HepG2 (cell line): ENCODE results near the gene ECE2. TPM values are rescaled to one million over a fixed set of nuclear protein-coding genes. Genes with fewer than 3 reads are reported as not detected.

Source experiments
- ATAC-seq: fragments of 200-7000 bp; cut with Tn5 transposase; 3 replicates; pipeline ENCODE4 v1.9.1; 2020; ENCODE audit warnings: mild to moderate bottlenecking, moderate library complexity
- BruUV-seq: library from RNA; stranded (reverse); fragments of 400-500 nt; replicated peaks from 2 replicates; lab custom pipeline; 2021; lab: Mats Ljungman, UMichigan
- CTCF ChIA-PET: fragments of 300-600 bp; formaldehyde crosslinking; extraction: SDS; loops from one replicate; lab custom pipeline; 2021; ENCODE audit warnings: low total read pairs, inconsistent platforms, low intra/inter-chr PET ratio; lab: Yijun Ruan, JAX
- POLR2A ChIA-PET: fragments of 350-600 bp; sonication (Branson Sonifier 250); formaldehyde crosslinking; loops from one replicate; lab custom pipeline; 2020; ENCODE audit warnings: antibody characterized with exemption, inconsistent platforms; lab: Yijun Ruan, JAX
- DNase-seq: peaks from one replicate; pipeline ENCODE4 v3.0.0-alpha.2; 2015; ENCODE audit warnings: low spot score
- FAIRE-seq: peaks from 3 replicates; lab custom pipeline; 2011; peaks lifted over from hg19 to GRCh38; lab: Jason Lieb, UNC
- H2AFZ ChIP-seq: one replicate; pipeline ENCODE4 v1.6.1; 2011; ENCODE audit warnings: low read length, inconsistent platforms
- H3K27ac ChIP-seq: fragments of 300-600 bp; 3 replicates; pipeline ENCODE4 v1.8.0; 2011; ENCODE audit warnings: mixed run types, mild to moderate bottlenecking, mixed read lengths, low read length, inconsistent platforms; ENCODE audit not compliant: insufficient read depth; ENCODE audit errors: extremely low read length
- H3K27me3 ChIP-seq, 2 experiments: fragments of 200-600 bp in 1 of 2; 2 replicates in 1 of 2; 3 replicates in 1 of 2; pipeline versions ENCODE4 v1.6.0 to v1.8.0; 2011; ENCODE audit warnings: low read length in 2 of 2, mild to moderate bottlenecking in 2 of 2, moderate library complexity in 2 of 2, inconsistent platforms in 1 of 2; ENCODE audit not compliant: insufficient read depth in 2 of 2, control insufficient read depth in 1 of 2
- H3K36me3 ChIP-seq, 2 experiments: fragments of 200-600 bp in 1 of 2; replicated peaks in 1 of 2; 2 replicates in 1 of 2; 3 replicates in 1 of 2; pipeline versions ENCODE4 v1.5.1 to v1.8.0; 2011; ENCODE audit warnings: low read length in 2 of 2, inconsistent platforms in 1 of 2; ENCODE audit not compliant: insufficient read depth in 2 of 2, control insufficient read depth in 1 of 2
- H3K4me1 ChIP-seq: 2 replicates; pipeline ENCODE4 v1.5.1; 2012; ENCODE audit warnings: low read length, inconsistent platforms; ENCODE audit not compliant: insufficient read depth
- H3K4me2 ChIP-seq: 2 replicates; pipeline ENCODE4 v1.6.0; 2011; ENCODE audit warnings: low read depth, low read length, inconsistent platforms
- H3K4me3 ChIP-seq, 3 experiments: fragments of 200-600 bp in 1 of 3; sonication (generic), shearing (Covaris generic) in 1 of 3; replicated peaks in 1 of 3; 2 replicates each; pipeline ENCODE4 v1.5.1; 2011 to 2016; ENCODE audit warnings: low read length in 3 of 3, inconsistent platforms in 2 of 3, low read depth in 2 of 3, mild to moderate bottlenecking in 2 of 3, control low read depth in 1 of 3, mixed read lengths in 1 of 3; ENCODE audit not compliant: insufficient read depth in 1 of 3
- H3K79me2 ChIP-seq: one replicate; pipeline ENCODE4 v1.6.1; 2011; ENCODE audit warnings: low read length, inconsistent platforms; ENCODE audit not compliant: insufficient read depth
- H3K9ac ChIP-seq: 2 replicates; pipeline ENCODE4 v1.6.0; 2011; ENCODE audit warnings: mild to moderate bottlenecking, low read depth, low read length, inconsistent platforms; ENCODE audit not compliant: insufficient read depth
- H3K9me3 ChIP-seq: 2 replicates; pipeline ENCODE4 v1.5.1; 2012; ENCODE audit warnings: mild to moderate bottlenecking, low read length
- H4K20me1 ChIP-seq: 2 replicates; pipeline ENCODE4 v1.6.0; 2011; ENCODE audit warnings: inconsistent platforms, mild to moderate bottlenecking, low read length, moderate library complexity; ENCODE audit not compliant: insufficient read depth
- FOSL2 ChIP-seq: sonication (generic); formaldehyde crosslinking; IDR thresholded peaks from 2 replicates; pipeline ENCODE4 v1.4.0; 2020; ENCODE audit warnings: missing genetic modification reagents
- HNRNPL ChIP-seq: fragments of 200-400 bp; formaldehyde crosslinking; IDR thresholded peaks from 2 replicates; pipeline ENCODE4 v1.6.1; 2017; ENCODE audit warnings: mild to moderate bottlenecking, low read depth, low read length
- JUNB ChIP-seq: sonication (generic); formaldehyde crosslinking; IDR thresholded peaks from 2 replicates; pipeline ENCODE4 v1.8.0; 2022; ENCODE audit warnings: missing genetic modification reagents, mild to moderate bottlenecking, borderline replicate concordance
- ZNF207 ChIP-seq: fragments of 450-650 bp; IDR thresholded peaks from 2 replicates; pipeline ENCODE4 v1.6.1; 2016; ENCODE audit warnings: antibody characterized with exemption, borderline replicate concordance
- ZNF224 ChIP-seq: sonication (generic); formaldehyde crosslinking; IDR thresholded peaks from 2 replicates; pipeline ENCODE4 v1.5.0; 2020; ENCODE audit warnings: mild to moderate bottlenecking, missing genetic modification reagents
- WGBS: methylation state at CpG from one replicate; pipeline ENCODE4 v1.1.6; 2017; ENCODE audit warnings: low lambda C conversion rate; 5-methylcytosine and 5-hydroxymethylcytosine counted together
- in situ Hi-C: cut with HindIII; loops from 2 replicates; pipeline ENCODE4 v1.10.0; 2017; ENCODE audit warnings: low pct_unique_long_range_greater_than_20kb; ENCODE audit not compliant: extremely low pct_ligation_motif_present
- intact Hi-C: fragments of 100-400 bp; cut with micrococcal nuclease; formaldehyde crosslinking; loops from one replicate; pipeline ENCODE4 v1.10.0; 2022; ENCODE audit not compliant: unreplicated experiment
- polyA plus RNA-seq, 8 experiments: library from polyadenylated mRNA; depleted of rRNA in 3 of 8; stranded (reverse) in 7 of 8; unstranded in 1 of 8; fragments of >200 nt; fragmentation: Illumina TruSeq in 4 of 8; extraction: Trizol in 4 of 8; gene quantifications; 2 replicates each; pipeline versions ENCODE4 v1.2.1 to v1.2.3, GENCODE V29; 2011 to 2016; ENCODE audit warnings: low read depth in 4 of 8, missing spikeins in 1 of 8, mixed read lengths in 1 of 8; ENCODE audit not compliant: insufficient read depth in 1 of 8
- total RNA-seq, 5 experiments: library from RNA; depleted of rRNA; stranded (reverse); fragments of >200 nt; fragmentation: Illumina TruSeq; extraction: Trizol; gene quantifications; 2 replicates each; pipeline ENCODE4 v1.2.3, GENCODE V29; 2016; ENCODE audit warnings: low read depth in 1 of 5
- TF ChIP-seq, protein P1 (sequence below): sonication (generic); formaldehyde crosslinking; conservative IDR thresholded peaks from 2 replicates; pipeline ENCODE4 v1.5.0; 2020; ENCODE audit warnings: missing genetic modification reagents

The ECE2 gene
- total and polyA plus RNA-seq, 2 of the 13 experiments (the other 11 are each of a cell fraction or from before 2014, with no cell fraction given) = not detected

- in situ Hi-C loops (loop anchor here (5.0 kb wide), 1 partner anchor 337 kb away; no protein-coding TSS in a partner anchor), intact Hi-C loops (no loop called here)
- TF ChIP-seq, protein P1, sequence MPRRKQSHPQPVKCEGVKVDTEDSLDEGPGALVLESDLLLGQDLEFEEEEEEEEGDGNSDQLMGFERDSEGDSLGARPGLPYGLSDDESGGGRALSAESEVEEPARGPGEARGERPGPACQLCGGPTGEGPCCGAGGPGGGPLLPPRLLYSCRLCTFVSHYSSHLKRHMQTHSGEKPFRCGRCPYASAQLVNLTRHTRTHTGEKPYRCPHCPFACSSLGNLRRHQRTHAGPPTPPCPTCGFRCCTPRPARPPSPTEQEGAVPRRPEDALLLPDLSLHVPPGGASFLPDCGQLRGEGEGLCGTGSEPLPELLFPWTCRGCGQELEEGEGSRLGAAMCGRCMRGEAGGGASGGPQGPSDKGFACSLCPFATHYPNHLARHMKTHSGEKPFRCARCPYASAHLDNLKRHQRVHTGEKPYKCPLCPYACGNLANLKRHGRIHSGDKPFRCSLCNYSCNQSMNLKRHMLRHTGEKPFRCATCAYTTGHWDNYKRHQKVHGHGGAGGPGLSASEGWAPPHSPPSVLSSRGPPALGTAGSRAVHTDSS (CRISPR knock-in tag) = no peak
- TF ChIP-seq JUNB (CRISPR knock-in tag) = no peak
- TF ChIP-seq HNRNPL = peak; percentile 65; the same call in 1 of the 2 replicates
- no peak for TF ChIP-seq ZNF224 (CRISPR knock-in tag)
- no peak for TF ChIP-seq ZNF207
- TF ChIP-seq FOSL2 = peak; percentile 67
- Histone ChIP-seq H3K4me1 (peaks cover 11% of the 10 kb centered on the region; the same call in 1 of the 2 replicates), H3K9me3 (no peaks in the 10 kb centered on the region), H2AFZ (no peak overlapping the region), H3K36me3 (no peaks in the 10 kb centered on the region), H3K27ac (no peak overlapping the region), H3K27me3 (peaks cover 16 to 81% of the 10 kb centered on the region in 2 experiments; a peak in 4 of 5 replicates), H3K4me2 (no peak overlapping the region), H3K79me2 (no peaks in the 10 kb centered on the region), H3K4me3 (no peak overlapping the region), H3K9ac (no peak overlapping the region), H4K20me1 (no peaks in the 10 kb centered on the region)
- FAIRE-seq (no peak), DNase-seq (peak; percentile 25), ATAC-seq (peak; percentile 25)
- ChIA-PET POLR2A (no interaction called here), CTCF (no interaction called here)
- WGBS = no CpG with 5 or more reads among the region's 4 CpGs
- BruUV-seq = no TSS peak
Observed at GRCh38 chr3:184234224-184234623, 41.6 kb upstream of the ECE2 start.
